B cell (primary cell): Measurements from ENCODE around the gene ALS2CL. TPM values are rescaled to one million over a fixed set of nuclear protein-coding genes. Genes with fewer than 3 reads are reported as not detected.

Experiments
- ATAC-seq: fragments of 200-7000 bp; cut with Tn5 transposase; one replicate; pipeline ENCODE4 v1.10.0; 2021; ENCODE audit warnings: low read depth, mild to moderate bottlenecking, moderate number of reproducible peaks, moderate library complexity
- CTCF ChIA-PET: fragments of 350-600 bp; sonication (Branson Sonifier 250); formaldehyde crosslinking; loops from one replicate; lab custom pipeline; 2021; ENCODE audit warnings: antibody characterized with exemption, inconsistent platforms; lab: Charles Lee
- POLR2A ChIA-PET: fragments of 350-600 bp; sonication (Branson Sonifier 250); formaldehyde crosslinking; loops from one replicate; lab custom pipeline; 2021; ENCODE audit warnings: antibody characterized with exemption; lab: Charles Lee
- DNase-seq: peaks from one replicate; pipeline ENCODE4 v3.0.0; 2013
- H2AFZ ChIP-seq: 2 replicates; pipeline ENCODE4 v1.6.1; 2012; ENCODE audit warnings: mild to moderate bottlenecking, low read depth, low read length; ENCODE audit not compliant: insufficient read depth, poor library complexity, severe bottlenecking
- H3K27ac ChIP-seq, 2 donors: 1 replicate in 1 of 2; 2 replicates in 1 of 2; pipeline ENCODE4 v1.5.1; 2012 to 2013; ENCODE audit warnings: low read length in 2 of 2, mild to moderate bottlenecking in 2 of 2, moderate library complexity in 1 of 2
- H3K27me3 ChIP-seq, 4 experiments: fragments of 200-600 bp in 1 of 4; sonication (generic) in 1 of 4; replicated peaks in 1 of 4; 1 replicate in 2 of 4; 2 replicates in 2 of 4; pipeline versions ENCODE4 v1.6.1 to v1.7.0; 2013 to 2016; ENCODE audit warnings: low read length in 3 of 4, mild to moderate bottlenecking in 2 of 4, mixed read lengths in 1 of 4, moderate library complexity in 1 of 4; ENCODE audit not compliant: insufficient read depth in 4 of 4, control insufficient read depth in 3 of 4; ENCODE audit errors: control extremely low read depth in 1 of 4
- H3K36me3 ChIP-seq, 2 experiments: replicated peaks in 1 of 2; 1 replicate in 1 of 2; 2 replicates in 1 of 2; pipeline versions ENCODE4 v1.6.1 to v1.7.1; 2013; ENCODE audit warnings: low read length in 1 of 2; ENCODE audit not compliant: insufficient read depth in 2 of 2, control insufficient read depth in 1 of 2; ENCODE audit errors: control extremely low read depth in 1 of 2, extremely low read depth in 1 of 2
- H3K4me1 ChIP-seq, 2 donors: fragments of 200-600 bp in 1 of 2; sonication (generic) in 1 of 2; 1 replicate in 1 of 2; 2 replicates in 1 of 2; pipeline versions ENCODE4 v1.5.1 to v1.6.1; 2013 to 2017; ENCODE audit warnings: low read length in 2 of 2; ENCODE audit not compliant: control insufficient read depth in 2 of 2, insufficient read depth in 2 of 2
- H3K4me2 ChIP-seq: replicated peaks from 2 replicates; pipeline ENCODE3; 2012; ENCODE audit warnings: mild to moderate bottlenecking, low read depth, low read length; ENCODE audit not compliant: poor library complexity, severe bottlenecking
- H3K4me3 ChIP-seq, 5 experiments: fragments of 200-600 bp in 1 of 5; sonication (generic) in 1 of 5; 1 replicate in 3 of 5; 2 replicates in 2 of 5; pipeline versions ENCODE4 v1.5.1 to v1.7.0; 2011 to 2016; ENCODE audit warnings: low read length in 4 of 5, mild to moderate bottlenecking in 4 of 5, low read depth in 2 of 5, control low read depth in 1 of 5, moderate library complexity in 1 of 5; ENCODE audit not compliant: insufficient read depth in 1 of 5; ENCODE audit errors: control extremely low read depth in 1 of 5, extremely low read depth in 1 of 5
- H3K79me2 ChIP-seq: fragments of 200-600 bp; sonication (generic); one replicate; pipeline ENCODE4 v1.6.0; 2016; ENCODE audit warnings: low read length; ENCODE audit not compliant: control insufficient read depth, insufficient read depth
- H3K9ac ChIP-seq: fragments of 200-600 bp; sonication (generic); 2 replicates; pipeline ENCODE4 v1.6.1; 2017; ENCODE audit warnings: mild to moderate bottlenecking, low read length, moderate library complexity
- H3K9me3 ChIP-seq, 3 donors: one replicate each; pipeline versions ENCODE4 v1.6.1 to v1.7.1; 2013; ENCODE audit warnings: low read length in 2 of 3; ENCODE audit not compliant: control insufficient read depth in 2 of 3, insufficient read depth in 1 of 3; ENCODE audit errors: control extremely low read depth in 1 of 3
- H4K20me1 ChIP-seq: 2 replicates; pipeline ENCODE4 v1.6.0; 2012; ENCODE audit warnings: mild to moderate bottlenecking, low read length; ENCODE audit not compliant: insufficient read depth, control insufficient read depth, poor library complexity, severe bottlenecking
- H3K27ac Mint-ChIP-seq: one replicate; pipeline ENCODE4 v1.8.0; 2021; ENCODE audit warnings: mixed read lengths
- H3K27me3 Mint-ChIP-seq: one replicate; pipeline ENCODE4 v1.8.0; 2021; ENCODE audit warnings: mixed read lengths
- H3K4me1 Mint-ChIP-seq: one replicate; pipeline ENCODE4 v1.8.0; 2021; ENCODE audit warnings: mixed read lengths
- H3K4me3 Mint-ChIP-seq: one replicate; pipeline ENCODE4 v1.8.0; 2021; ENCODE audit warnings: mixed read lengths
- H3K9me3 Mint-ChIP-seq: one replicate; pipeline ENCODE4 v1.8.0; 2022; ENCODE audit warnings: mixed read lengths; ENCODE audit not compliant: insufficient read depth
- EZH2 ChIP-seq: IDR thresholded peaks from 2 replicates; pipeline ENCODE4 v1.6.1; 2012; ENCODE audit warnings: borderline replicate concordance, low read depth, mild to moderate bottlenecking, moderate library complexity, low read length; ENCODE audit not compliant: insufficient read depth, poor library complexity, severe bottlenecking
- WGBS: methylation state at CpG from one replicate; pipeline ENCODE4 v1.1.5; 2013; ENCODE audit warnings: missing lambda C conversion rate; ENCODE audit not compliant: insufficient coverage; 5-methylcytosine and 5-hydroxymethylcytosine counted together
- intact Hi-C: fragments of 100-400 bp; cut with micrococcal nuclease; formaldehyde crosslinking; loops from one replicate; pipeline ENCODE4 v1.10.0; 2022
- polyA plus RNA-seq: library from polyadenylated mRNA; depleted of rRNA; stranded (reverse); fragments of >200 nt; gene quantifications from 2 replicates; pipeline ENCODE4 v1.2.3, GENCODE V29; 2012
- total RNA-seq, 2 donors: library from RNA; stranded (reverse); fragments of 120-200 nt in 1 of 2; gene quantifications; 1 replicate in 1 of 2; 2 replicates in 1 of 2; pipeline versions ENCODE4 v1.2.3 to v1.2.4, GENCODE V29; 2013 to 2022
- TF ChIP-seq, protein P1 (sequence below): fragments of 200-600 bp; IDR thresholded peaks from one replicate; pipeline ENCODE4 v1.8.0; 2022; ENCODE audit warnings: antibody characterized with exemption, mild to moderate bottlenecking

ALS2CL gene
- total and polyA plus RNA-seq, 2 donors (not counting 1 experiment from before 2014, with no cell fraction given): 0.22 to 0.30 TPM

DNA sequence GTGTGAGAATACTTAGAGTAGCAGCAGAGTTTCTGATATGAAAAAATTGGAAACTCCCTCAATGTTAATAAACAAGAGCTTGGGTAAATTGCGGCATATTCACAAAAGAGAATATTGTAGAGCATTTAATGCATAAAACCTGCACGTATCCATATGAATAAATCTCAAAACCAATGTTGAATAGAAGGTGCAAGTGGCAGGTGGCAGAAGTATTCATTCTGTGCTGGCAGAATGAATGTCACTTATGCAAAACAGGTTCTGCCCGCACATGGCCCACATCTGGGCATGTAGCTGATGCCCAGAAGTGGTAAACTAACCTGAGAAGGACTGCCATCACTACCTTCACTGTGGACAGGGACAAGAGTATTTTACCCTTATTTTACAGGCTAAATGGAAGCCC is 38.3 kb upstream of the ALS2CL start:
- no peaks in the 10 kb centered on the region for H3K36me3 ChIP-seq
- H3K9ac ChIP-seq: no peak overlapping the region
- ChIA-PET CTCF (no interaction called here), POLR2A (no interaction called here)
- no peak overlapping the region for H3K4me2 ChIP-seq
- H3K9me3 ChIP-seq: no peaks in the 10 kb centered on the region
- no peaks in the 10 kb centered on the region for H3K79me2 ChIP-seq
- Mint-ChIP-seq H3K4me3 (no peak overlapping the region), H3K27me3 (peaks cover 20% of the 10 kb centered on the region), H3K27ac (no peak overlapping the region), H3K4me1 (no peaks in the 10 kb centered on the region), H3K9me3 (no peaks in the 10 kb centered on the region)
- WGBS: 80% methylated on average over 1 of the region's 3 CpGs
- no peak for TF ChIP-seq EZH2
- TF ChIP-seq, protein P1, sequence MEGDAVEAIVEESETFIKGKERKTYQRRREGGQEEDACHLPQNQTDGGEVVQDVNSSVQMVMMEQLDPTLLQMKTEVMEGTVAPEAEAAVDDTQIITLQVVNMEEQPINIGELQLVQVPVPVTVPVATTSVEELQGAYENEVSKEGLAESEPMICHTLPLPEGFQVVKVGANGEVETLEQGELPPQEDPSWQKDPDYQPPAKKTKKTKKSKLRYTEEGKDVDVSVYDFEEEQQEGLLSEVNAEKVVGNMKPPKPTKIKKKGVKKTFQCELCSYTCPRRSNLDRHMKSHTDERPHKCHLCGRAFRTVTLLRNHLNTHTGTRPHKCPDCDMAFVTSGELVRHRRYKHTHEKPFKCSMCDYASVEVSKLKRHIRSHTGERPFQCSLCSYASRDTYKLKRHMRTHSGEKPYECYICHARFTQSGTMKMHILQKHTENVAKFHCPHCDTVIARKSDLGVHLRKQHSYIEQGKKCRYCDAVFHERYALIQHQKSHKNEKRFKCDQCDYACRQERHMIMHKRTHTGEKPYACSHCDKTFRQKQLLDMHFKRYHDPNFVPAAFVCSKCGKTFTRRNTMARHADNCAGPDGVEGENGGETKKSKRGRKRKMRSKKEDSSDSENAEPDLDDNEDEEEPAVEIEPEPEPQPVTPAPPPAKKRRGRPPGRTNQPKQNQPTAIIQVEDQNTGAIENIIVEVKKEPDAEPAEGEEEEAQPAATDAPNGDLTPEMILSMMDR: no peak
- H3K27ac ChIP-seq: no peak overlapping the region
- no peaks in the 10 kb centered on the region for H4K20me1 ChIP-seq
- no peaks in the 10 kb centered on the region for H3K4me1 ChIP-seq
- H2AFZ ChIP-seq: no peak overlapping the region
- H3K4me3 ChIP-seq: no peak overlapping the region
- DNase-seq (no peak), ATAC-seq (no peak)
- peaks cover 0 to 3% (median 2%) of the 10 kb centered on the region in 4 experiments for H3K27me3 ChIP-seq
- intact Hi-C loops: no loop called here

- no peaks in the 10 kb centered on the region for H3K9me3 Mint-ChIP-seq
- ChIA-PET CTCF (interaction anchor here (0.6 kb wide), 1 partner anchor 866 kb away, joined by 3 read pairs; no protein-coding TSS in a partner anchor), POLR2A (no interaction called here)
- WGBS: no CpG with 5 or more reads among the region's 2 CpGs
- intact Hi-C loops: no loop called here
- Histone ChIP-seq H3K4me3 (no peak overlapping the region), H3K79me2 (no peaks in the 10 kb centered on the region), H3K4me2 (no peak overlapping the region), H3K9me3 (no peaks in the 10 kb centered on the region), H2AFZ (no peak overlapping the region), H3K27ac (no peak overlapping the region), H3K4me1 (no peaks in the 10 kb centered on the region), H4K20me1 (no peaks in the 10 kb centered on the region), H3K36me3 (no peaks in the 10 kb centered on the region), H3K27me3 (peaks cover 0 to 3% (median 2%) of the 10 kb centered on the region in 4 experiments), H3K9ac (no peak overlapping the region)
- no peaks in the 10 kb centered on the region for H3K4me1 Mint-ChIP-seq
- no peak overlapping the region for H3K27ac Mint-ChIP-seq
- ATAC-seq: no peak
- H3K27me3 Mint-ChIP-seq: peaks cover 27% of the 10 kb centered on the region
- DNase-seq: no peak
- H3K4me3 Mint-ChIP-seq: no peak overlapping the region
- TF ChIP-seq, protein P1: no peak
- TF ChIP-seq EZH2: no peak
Measured at GRCh38 chr3:46730819-46731218, 37.3 kb upstream of the ALS2CL start.
